Testis (tissue), 3 donors: ENCODE data around the gene ACYP1. TPM values are rescaled to one million over a fixed set of nuclear protein-coding genes. Genes with fewer than 3 reads are reported as not detected.
A peak's percentile ranks its signal among the peaks of the same experiment; 100 is the strongest.

ENCODE experiments used
- DNase-seq: peaks from one replicate; pipeline ENCODE4 v3.0.0-alpha.2; 2019
- H3K27ac ChIP-seq, 2 donors: fragments of 200-600 bp; sonication (generic); one replicate each; pipeline ENCODE4 v1.5.1; 2019
- H3K27me3 ChIP-seq: fragments of 200-600 bp; sonication (generic); one replicate; pipeline ENCODE4 v1.5.1; 2019
- H3K36me3 ChIP-seq: fragments of 200-600 bp; sonication (generic); one replicate; pipeline ENCODE4 v1.5.1; 2017; ENCODE audit warnings: low read depth; ENCODE audit errors: missing control alignments
- H3K4me1 ChIP-seq: fragments of 200-600 bp; sonication (generic); one replicate; pipeline ENCODE4 v1.5.1; 2019
- H3K4me3 ChIP-seq, 2 donors: fragments of 200-600 bp; sonication (generic); one replicate each; pipeline ENCODE4 v1.5.1; 2017 to 2019
- H3K9me3 ChIP-seq: fragments of 200-600 bp; sonication (generic); one replicate; pipeline ENCODE4 v1.5.1; 2017
- POLR2A ChIP-seq: fragments of 450-650 bp; IDR thresholded peaks from one replicate; pipeline ENCODE4 v1.6.1; 2017; ENCODE audit warnings: antibody characterized with exemption, mild to moderate bottlenecking, moderate library complexity
- WGBS, 2 donors: methylation state at CpG; one replicate each; pipeline ENCODE4 v1.1.5; 2018; 5-methylcytosine and 5-hydroxymethylcytosine counted together
- intact Hi-C: fragments of 100-400 bp; cut with DNase I; formaldehyde crosslinking; loops from one replicate; pipeline ENCODE4 v1.15.1; 2023; ENCODE audit warnings: low total_unique reads
- polyA plus RNA-seq: library from polyadenylated mRNA; stranded (reverse); fragments of 350-450 nt; fragmentation: Illumina TruSeq; extraction: RNeasy Lipid Tissue Mini Kit (QIAGEN cat#74804); gene quantifications from one replicate; pipeline ENCODE4 v1.2.3, GENCODE V29; 2014; ENCODE audit warnings: low read depth, low replicate concordance; ENCODE audit not compliant: insufficient read depth
- total RNA-seq, 2 donors: library from RNA; depleted of rRNA; stranded (reverse); fragments of >200 nt; gene quantifications; one replicate each; pipeline ENCODE4 v1.2.3, GENCODE V29; 2016
- TF ChIP-seq, protein P1 (sequence below), 3 experiments: fragments of 450-650 bp in 2 of 3; fragments of 200-600 bp in 1 of 3; sonication (generic) in 1 of 3; IDR thresholded peaks; one replicate each; pipeline ENCODE4 v1.5.1; 2016 to 2019; ENCODE audit warnings: antibody characterized with exemption in 3 of 3, mild to moderate bottlenecking in 2 of 3, moderate library complexity in 1 of 3

ACYP1 gene
- total and polyA plus RNA-seq, 3 donors from 2014 or later, result 20.1 to 38.8 (median 24.4) TPM

GRCh38 chr14:75049136-75049535 lies 14.7 kb downstream of the ACYP1 start:
- Histone ChIP-seq H3K9me3 (no peaks in the 10 kb centered on the region), H3K4me3 (no peak overlapping the region), H3K36me3 (no peaks in the 10 kb centered on the region), H3K27me3 (no peaks in the 10 kb centered on the region), H3K27ac (peak overlapping the region in 1 of 2 donors; percentile 9), H3K4me1 (peaks cover 17% of the 10 kb centered on the region)
- TF ChIP-seq, protein P1, sequence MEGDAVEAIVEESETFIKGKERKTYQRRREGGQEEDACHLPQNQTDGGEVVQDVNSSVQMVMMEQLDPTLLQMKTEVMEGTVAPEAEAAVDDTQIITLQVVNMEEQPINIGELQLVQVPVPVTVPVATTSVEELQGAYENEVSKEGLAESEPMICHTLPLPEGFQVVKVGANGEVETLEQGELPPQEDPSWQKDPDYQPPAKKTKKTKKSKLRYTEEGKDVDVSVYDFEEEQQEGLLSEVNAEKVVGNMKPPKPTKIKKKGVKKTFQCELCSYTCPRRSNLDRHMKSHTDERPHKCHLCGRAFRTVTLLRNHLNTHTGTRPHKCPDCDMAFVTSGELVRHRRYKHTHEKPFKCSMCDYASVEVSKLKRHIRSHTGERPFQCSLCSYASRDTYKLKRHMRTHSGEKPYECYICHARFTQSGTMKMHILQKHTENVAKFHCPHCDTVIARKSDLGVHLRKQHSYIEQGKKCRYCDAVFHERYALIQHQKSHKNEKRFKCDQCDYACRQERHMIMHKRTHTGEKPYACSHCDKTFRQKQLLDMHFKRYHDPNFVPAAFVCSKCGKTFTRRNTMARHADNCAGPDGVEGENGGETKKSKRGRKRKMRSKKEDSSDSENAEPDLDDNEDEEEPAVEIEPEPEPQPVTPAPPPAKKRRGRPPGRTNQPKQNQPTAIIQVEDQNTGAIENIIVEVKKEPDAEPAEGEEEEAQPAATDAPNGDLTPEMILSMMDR (IDR thresholded peaks at IDR 0.05), result no peak
- no peak for TF ChIP-seq POLR2A
- 47 to 62% methylated on average over 5 of the region's 5 CpGs for WGBS, 2 donors
- intact Hi-C loops, result no loop called here
- no peak for DNase-seq

DNA sequence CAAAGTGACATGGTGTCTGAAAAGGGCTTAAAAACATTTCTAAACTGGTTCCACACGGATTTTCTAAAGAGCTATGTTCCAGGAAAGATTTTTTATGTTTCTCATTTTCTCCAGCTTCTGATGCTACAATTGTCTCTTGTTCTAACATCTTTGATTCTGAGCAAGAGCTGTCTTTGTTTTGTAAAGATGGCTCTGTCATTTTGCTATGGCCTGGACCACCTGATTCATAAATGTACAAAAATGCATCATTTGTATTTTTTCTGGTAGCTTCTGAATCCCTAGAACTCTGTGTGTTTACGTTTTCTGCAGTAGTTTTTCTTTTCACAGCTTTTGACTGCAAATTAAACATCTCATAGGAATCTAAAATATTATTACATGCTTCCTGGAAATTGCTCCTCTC lies 15.7 kb downstream of the ACYP1 start:
- no peaks in the 10 kb centered on the region for H3K36me3 ChIP-seq
- H3K9me3 ChIP-seq, result no peaks in the 10 kb centered on the region
- 83 to 89% methylated on average over 2 of the region's 2 CpGs for WGBS, 2 donors
- intact Hi-C loops, result no loop called here
- H3K4me3 ChIP-seq, result no peak overlapping the region
- H3K27me3 ChIP-seq, result no peaks in the 10 kb centered on the region
- no peak for TF ChIP-seq POLR2A
- TF ChIP-seq, protein P1 (IDR thresholded peaks at IDR 0.05), result no peak
- peaks cover 17% of the 10 kb centered on the region for H3K4me1 ChIP-seq
- H3K27ac ChIP-seq, result no peak overlapping the region
- no peak for DNase-seq

- Histone ChIP-seq H3K4me3 (no peak overlapping the region), H3K4me1 (peaks cover 17% of the 10 kb centered on the region), H3K27ac (no peak overlapping the region), H3K9me3 (no peaks in the 10 kb centered on the region), H3K27me3 (no peaks in the 10 kb centered on the region), H3K36me3 (no peaks in the 10 kb centered on the region)
- no peak for TF ChIP-seq POLR2A
- TF ChIP-seq, protein P1 (IDR thresholded peaks at IDR 0.05), result no peak
- intact Hi-C loops, result no loop called here
- WGBS, 2 donors, result 84 to 90% methylated on average over 4 of the region's 4 CpGs
- DNase-seq, result no peak
Observed at GRCh38 chr14:75047506-75047905, 16.3 kb downstream of the ACYP1 start.

GRCh38 chr14:75046899-75047298 lies 16.9 kb downstream of the ACYP1 start:
- H3K4me1 ChIP-seq, result peaks cover 20% of the 10 kb centered on the region
- H3K27ac ChIP-seq, result no peak overlapping the region
- DNase-seq, result no peak

DNA sequence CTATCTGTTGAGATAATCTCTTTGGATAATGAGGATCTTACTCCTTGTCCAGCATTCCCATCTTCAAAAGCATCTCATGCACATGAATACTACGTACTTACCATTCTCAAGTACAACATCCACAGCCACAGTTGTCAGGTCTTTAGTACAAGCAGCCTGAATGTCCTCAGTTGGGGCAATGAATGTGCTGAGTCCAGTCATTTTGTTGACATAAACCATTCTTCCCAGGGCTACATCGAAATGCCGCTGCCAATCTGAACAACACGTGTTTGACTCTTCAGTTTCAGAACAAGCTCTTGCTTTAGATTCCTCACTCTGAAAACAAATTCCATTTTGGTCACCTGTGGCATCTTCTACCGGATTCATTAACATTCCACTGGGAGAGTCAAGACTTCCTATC lies 17.5 kb downstream of the ACYP1 start:
- Histone ChIP-seq H3K27me3 (no peaks in the 10 kb centered on the region), H3K27ac (no peak overlapping the region), H3K36me3 (no peaks in the 10 kb centered on the region), H3K4me1 (peaks cover 21% of the 10 kb centered on the region), H3K4me3 (no peak overlapping the region), H3K9me3 (no peaks in the 10 kb centered on the region)
- TF ChIP-seq, protein P1 (IDR thresholded peaks at IDR 0.05), result no peak
- no peak for TF ChIP-seq POLR2A
- DNase-seq, result no peak
- intact Hi-C loops, result no loop called here
- WGBS, 2 donors, result 93 to 95% methylated on average over 5 of the region's 5 CpGs

More at GRCh38 chr14:75046899-75047298, 16.9 kb downstream of the ACYP1 start:
- Histone ChIP-seq H3K27me3 (no peaks in the 10 kb centered on the region), H3K9me3 (no peaks in the 10 kb centered on the region), H3K4me3 (no peak overlapping the region), H3K36me3 (no peaks in the 10 kb centered on the region)
- 80 to 81% methylated on average over 3 of the region's 3 CpGs for WGBS, 2 donors
- intact Hi-C loops, result no loop called here
- TF ChIP-seq, protein P1 (IDR thresholded peaks at IDR 0.05), result no peak
- TF ChIP-seq POLR2A, result no peak
